ENCODE measurements around the gene GAS7.

DNA sequence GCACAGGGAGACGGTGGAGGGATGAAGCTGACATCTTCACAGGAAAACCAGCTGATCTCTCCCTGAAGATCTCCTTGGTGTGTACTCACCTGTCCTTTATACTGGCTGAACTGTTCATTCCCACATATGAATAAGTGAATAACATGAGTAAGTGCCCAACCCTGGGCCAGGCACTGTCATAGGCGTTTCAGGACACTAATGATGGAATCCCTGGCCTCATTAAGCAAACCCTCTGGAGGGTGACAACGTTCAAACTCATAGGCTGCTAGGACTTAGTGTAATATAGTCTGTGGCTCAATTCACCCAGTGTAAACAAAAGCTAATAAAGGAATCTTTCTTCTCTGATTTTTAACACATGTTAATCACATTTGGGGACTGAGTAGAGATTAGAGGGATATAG, 24.5 kb downstream of the GAS7 start:
- TF ChIP-seq CTCF (IDR thresholded peaks at IDR 0.05) (no peak), POLR2A (IDR thresholded peaks at IDR 0.05) (no peak)
